Nephron (organoid): Measurements from ENCODE around the gene MTR.
A peak's percentile ranks its signal among the peaks of the same experiment; 100 is the strongest.

Experiments used
- H3K27ac Mint-ChIP-seq, 3 experiments: 2 replicates each; pipeline ENCODE4 v1.8.0; 2020; ENCODE audit warnings: mixed read lengths in 3 of 3, mild to moderate bottlenecking in 2 of 3, moderate library complexity in 1 of 3
- H3K27me3 Mint-ChIP-seq: 2 replicates; pipeline ENCODE4 v1.8.0; 2021; ENCODE audit warnings: low read depth, mild to moderate bottlenecking, moderate library complexity, mixed read lengths
- H3K36me3 Mint-ChIP-seq: 2 replicates; pipeline ENCODE4 v1.8.0; 2020; ENCODE audit warnings: low read depth, mixed read lengths
- H3K4me1 Mint-ChIP-seq: 2 replicates; pipeline ENCODE4 v1.8.0; 2020; ENCODE audit warnings: mixed read lengths
- H3K4me3 Mint-ChIP-seq, 3 experiments: 2 replicates each; pipeline ENCODE4 v1.8.0; 2020; ENCODE audit warnings: mild to moderate bottlenecking in 3 of 3, mixed read lengths in 3 of 3, moderate library complexity in 2 of 3
- H3K9me3 Mint-ChIP-seq: 2 replicates; pipeline ENCODE4 v1.8.0; 2020; ENCODE audit warnings: mixed read lengths
- CTCF ChIP-seq, 3 experiments: fragments of 200-600 bp; sonication (generic); IDR thresholded peaks; one replicate each; pipeline ENCODE4 v1.5.0; 2021; ENCODE audit warnings: antibody characterized with exemption in 3 of 3; ENCODE audit not compliant: unreplicated experiment in 3 of 3

Gene MTR

GRCh38 chr1:236951672-236952071 is 156.6 kb downstream of the MTR start:
- Mint-ChIP-seq H3K27ac (no peak overlapping the region), H3K4me3 (no peak overlapping the region), H3K27me3 (peaks cover 4% of the 10 kb centered on the region), H3K9me3 (peaks cover 8% of the 10 kb centered on the region), H3K4me1 (peaks cover 23% of the 10 kb centered on the region), H3K36me3 (no peaks in the 10 kb centered on the region)
- TF ChIP-seq CTCF (IDR thresholded peaks at IDR 0.05; ENCODE audit: unreplicated experiment in 3 of 3), result no peak

- peaks cover 23% of the 10 kb centered on the region for H3K4me1 Mint-ChIP-seq
- H3K27me3 Mint-ChIP-seq, result peaks cover 4% of the 10 kb centered on the region
- no peak overlapping the region for H3K4me3 Mint-ChIP-seq
- peak overlapping the region in 1 of 3 experiments; percentile 32 for H3K27ac Mint-ChIP-seq
- H3K9me3 Mint-ChIP-seq, result peaks cover 8% of the 10 kb centered on the region
- TF ChIP-seq CTCF (IDR thresholded peaks at IDR 0.05; ENCODE audit: unreplicated experiment in 3 of 3), result no peak
- no peaks in the 10 kb centered on the region for H3K36me3 Mint-ChIP-seq
Measured at GRCh38 chr1:236952246-236953003, 157.3 kb downstream of the MTR start.

DNA sequence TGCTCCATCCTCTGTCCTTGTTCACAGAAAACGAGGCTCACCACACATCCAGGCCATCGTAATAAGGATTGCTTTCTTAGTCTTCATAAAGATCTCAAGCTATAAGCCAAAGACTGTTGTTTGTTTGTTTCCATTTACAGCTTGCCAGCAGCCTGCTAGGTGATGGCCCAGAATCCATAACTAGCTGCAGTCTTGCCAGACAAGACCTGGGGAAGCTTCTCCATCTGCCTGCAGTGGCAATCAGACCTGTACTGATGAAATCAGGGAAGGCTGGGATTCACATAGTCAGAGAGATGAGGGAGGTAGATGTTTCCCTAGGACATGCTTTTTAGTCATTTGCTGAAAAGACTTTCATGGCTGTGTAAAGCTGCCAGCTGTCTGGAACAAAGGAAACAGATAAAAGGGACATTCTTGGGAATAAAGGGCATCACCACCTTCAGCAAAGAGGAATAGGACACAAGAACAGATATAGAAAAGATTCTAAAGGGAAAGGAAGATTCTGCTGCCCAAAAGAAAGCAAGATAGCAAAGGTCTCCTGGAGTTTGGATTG is 158.1 kb downstream of the MTR start:
- Mint-ChIP-seq H3K27ac (no peak overlapping the region), H3K27me3 (peaks cover 4% of the 10 kb centered on the region), H3K9me3 (peaks cover 8% of the 10 kb centered on the region), H3K4me1 (peaks cover 23% of the 10 kb centered on the region), H3K4me3 (no peak overlapping the region), H3K36me3 (no peaks in the 10 kb centered on the region)
- no peak for TF ChIP-seq CTCF (IDR thresholded peaks at IDR 0.05; ENCODE audit: unreplicated experiment in 3 of 3)
